K562 (cell line): ENCODE data around the gene DDIT3. TPM values are rescaled to one million over a fixed set of nuclear protein-coding genes. Genes with fewer than 3 reads are reported as not detected.

Source experiments
- BDP1 ChIP-seq: IDR thresholded peaks from 3 replicates; pipeline ENCODE4 v1.6.1; 2011; ENCODE audit not compliant: insufficient read length, insufficient read depth
- CEBPG ChIP-seq, 3 experiments: fragments of 200-800 bp in 1 of 3; sonication (Bioruptor generic) in 1 of 3; sonication (generic) in 1 of 3; formaldehyde crosslinking in 1 of 3; IDR thresholded peaks in 2 of 3; conservative IDR thresholded peaks in 1 of 3; 2 replicates each; pipeline versions ENCODE4 v1.6.1 to v1.8.0; 2016 to 2022; ENCODE audit warnings: missing compliant biosample characterization in 2 of 3, missing genetic modification characterization in 2 of 3, mild to moderate bottlenecking in 1 of 3, missing genetic modification reagents in 1 of 3
- CUX1 ChIP-seq: fragments of 200-800 bp; sonication (Bioruptor generic); IDR thresholded peaks from 2 replicates; pipeline ENCODE4 v1.6.1; 2016; ENCODE audit warnings: missing genetic modification characterization, missing compliant biosample characterization
- ELK3 ChIP-seq: fragments of 450-650 bp; formaldehyde crosslinking; IDR thresholded peaks from 2 replicates; pipeline ENCODE4 v1.4.0; 2020; ENCODE audit warnings: mild to moderate bottlenecking
- EZH2 ChIP-seq: IDR thresholded peaks from 2 replicates; pipeline ENCODE4 v1.6.1; 2012; ENCODE audit warnings: low read depth, mild to moderate bottlenecking, inconsistent platforms, low read length, borderline replicate concordance
- GMEB1 ChIP-seq: fragments of 250-450 bp; sonication (Bioruptor Pico); IDR thresholded peaks from 2 replicates; pipeline ENCODE4 v1.4.0; 2020; ENCODE audit warnings: mild to moderate bottlenecking
- KDM5B ChIP-seq: fragments of 200-600 bp; sonication (generic); IDR thresholded peaks from 2 replicates; pipeline ENCODE4 v1.6.1; 2012; ENCODE audit warnings: low read depth, mild to moderate bottlenecking, moderate library complexity, low read length, control low read depth, inconsistent platforms; ENCODE audit not compliant: insufficient replicate concordance
- MAZ ChIP-seq, 2 experiments: fragments of 450-650 bp in 1 of 2; sonication (generic) in 1 of 2; formaldehyde crosslinking; IDR thresholded peaks in 1 of 2; conservative IDR thresholded peaks in 1 of 2; 2 replicates each; pipeline versions ENCODE4 v1.4.0 to v1.5.0; 2020; ENCODE audit warnings: mild to moderate bottlenecking in 1 of 2, missing genetic modification reagents in 1 of 2
- MBD2 ChIP-seq: sonication (generic); IDR thresholded peaks from 2 replicates; pipeline ENCODE4 v1.6.1; 2016; ENCODE audit warnings: low read depth, borderline replicate concordance
- NCOA4 ChIP-seq: fragments of 450-650 bp; IDR thresholded peaks from 2 replicates; pipeline ENCODE4 v1.6.1; 2018; ENCODE audit warnings: mild to moderate bottlenecking; ENCODE audit not compliant: partially characterized antibody
- PML ChIP-seq: IDR thresholded peaks from 2 replicates; pipeline ENCODE4 v1.6.1; 2012; ENCODE audit warnings: low read length, inconsistent platforms
- THAP7 ChIP-seq: fragments of 250-450 bp; sonication (Bioruptor Pico); IDR thresholded peaks from 2 replicates; pipeline ENCODE4 v1.5.0; 2021
- TRIM24 ChIP-seq, 2 experiments: fragments of 450-650 bp; IDR thresholded peaks; 2 replicates each; pipeline ENCODE4 v1.6.1; 2016
- ZNF41 ChIP-seq: fragments of 250-450 bp; sonication (Bioruptor Pico); conservative IDR thresholded peaks from 2 replicates; pipeline ENCODE4 v1.4.0; 2020; ENCODE audit warnings: mild to moderate bottlenecking
- ZNF431 ChIP-seq: sonication (generic); formaldehyde crosslinking; IDR thresholded peaks from 2 replicates; pipeline ENCODE4 v1.8.0; 2022; ENCODE audit warnings: mild to moderate bottlenecking, missing genetic modification reagents
- ZNF445 ChIP-seq: fragments of 250-450 bp; sonication (Bioruptor Pico); IDR thresholded peaks from 2 replicates; pipeline ENCODE4 v1.4.0; 2020; ENCODE audit warnings: low read depth, mild to moderate bottlenecking, moderate library complexity
- ZNF561 ChIP-seq: fragments of 450-650 bp; formaldehyde crosslinking; conservative IDR thresholded peaks from 2 replicates; pipeline ENCODE4 v1.4.0; 2020; ENCODE audit warnings: mild to moderate bottlenecking, moderate library complexity
- ZNF668 ChIP-seq: fragments of 250-450 bp; sonication (Bioruptor Pico); IDR thresholded peaks from 2 replicates; pipeline ENCODE4 v1.8.0; 2022; ENCODE audit warnings: mild to moderate bottlenecking, inconsistent platforms
- ZNF764 ChIP-seq: fragments of 250-450 bp; sonication (Bioruptor Pico); IDR thresholded peaks from 2 replicates; pipeline ENCODE4 v1.4.0; 2020; ENCODE audit warnings: low read depth, mild to moderate bottlenecking, moderate library complexity
- polyA plus RNA-seq, 8 experiments: library from polyadenylated mRNA; depleted of rRNA in 4 of 8; stranded (reverse) in 5 of 8; unstranded in 3 of 8; fragments of >200 nt; fragmentation: Nextera tagmentation in 2 of 8; fragmentation: Illumina TruSeq in 1 of 8; extraction: Ambion mirVana in 2 of 8; extraction: Trizol in 1 of 8; gene quantifications; 2 replicates each; pipeline versions ENCODE4 v1.2.1 to v1.2.3, GENCODE V29; 2011 to 2014; ENCODE audit warnings: inconsistent platforms in 1 of 8, missing spikeins in 1 of 8
- total RNA-seq, 7 experiments: library from RNA; depleted of rRNA in 6 of 7; stranded (reverse); fragments of >200 nt in 6 of 7; fragmentation: Illumina TruSeq in 2 of 7; extraction: Trizol in 2 of 7; gene quantifications; 2 replicates each; pipeline versions ENCODE4 v1.2.1 to v1.2.3, GENCODE V29; 2011 to 2021; ENCODE audit warnings: low replicate concordance in 1 of 7

DDIT3 gene
- total and polyA plus RNA-seq, 9 of the 15 experiments (the other 6 are each of a cell fraction or from before 2014, with no cell fraction given), result 59.1 to 272 (median 89.9) TPM

GRCh38 chr12:57515934-57516541 is 4.3 kb downstream of the DDIT3 start (continued):
- TF ChIP-seq CUX1 (CRISPR knock-in tag) (no peak), ZNF41 (CRISPR knock-in tag) (peak; percentile 44; the same call in 1 of the 2 replicates), THAP7 (CRISPR knock-in tag) (0 out of 2 replicates have a peak, but pooled peaks have one; percentile 53), EZH2 (no peak), ELK3 (CRISPR knock-in tag) (0 out of 2 replicates have a peak, but pooled peaks have one; percentile 38), ZNF445 (CRISPR knock-in tag) (0 out of 2 replicates have a peak, but pooled peaks have one; percentile 12), ZNF561 (no peak), BDP1 (no peak), KDM5B (peak; percentile 82), ZNF668 (CRISPR knock-in tag) (no peak), PML (peak; percentile 73), MAZ (CRISPR knock-in tag; conservative IDR thresholded peaks at IDR 0.05 in 1 of 2, IDR thresholded peaks at IDR 0.05 in 1 of 2) (peak in 1 of 2 experiments; percentile 47; a peak in 2 of 4 replicates), TRIM24 (IDR thresholded peaks at IDR 0.05) (0 out of 4 replicates have a peak, but pooled peaks of 1 of the 2 experiments have one; percentile 28), NCOA4 (peak; percentile 28), ZNF764 (no peak), GMEB1 (CRISPR knock-in tag) (no peak), CEBPG (CRISPR knock-in tag; IDR thresholded peaks at IDR 0.05) (no peak), CEBPG (tag; conservative IDR thresholded peaks at IDR 0.05 in 1 of 2, IDR thresholded peaks at IDR 0.05 in 1 of 2) (peak in 1 of 2 experiments; percentile 14; a peak in 1 of 4 replicates), MBD2 (no peak; the same call in 1 of the 2 replicates), ZNF431 (CRISPR knock-in tag) (no peak)
